Left lung (tissue), 10 donors: ENCODE measurements around the gene OBI1. TPM values are rescaled to one million over a fixed set of nuclear protein-coding genes. Genes with fewer than 3 reads are reported as not detected.

Experiments used
- ATAC-seq: fragments of 200-7000 bp; cut with Tn5 transposase; one replicate; pipeline ENCODE4 v1.9.1; 2020; ENCODE audit warnings: moderate library complexity
- DNase-seq, 4 donors: peaks; one replicate each; pipeline ENCODE4 v3.0.0-alpha.2; 2013 to 2020
- H3K27ac ChIP-seq, 2 donors: fragments of 200-600 bp; sonication (generic) in 1 of 2; one replicate each; pipeline versions ENCODE4 v1.5.0 to v1.8.0; 2020 to 2021
- H3K27me3 ChIP-seq, 2 donors: fragments of 200-600 bp; sonication (generic) in 1 of 2; one replicate each; pipeline versions ENCODE4 v1.5.0 to v1.8.0; 2020 to 2021
- H3K36me3 ChIP-seq, 2 donors: fragments of 200-600 bp; sonication (generic) in 1 of 2; one replicate each; pipeline versions ENCODE4 v1.5.0 to v1.8.0; 2020 to 2021
- H3K4me1 ChIP-seq, 2 donors: fragments of 200-600 bp; one replicate each; pipeline ENCODE4 v1.8.0; 2021
- H3K4me3 ChIP-seq, 2 donors: fragments of 200-600 bp; sonication (generic) in 1 of 2; one replicate each; pipeline versions ENCODE4 v1.5.0 to v1.8.0; 2020 to 2021; ENCODE audit warnings: mild to moderate bottlenecking in 1 of 2
- H3K9me3 ChIP-seq, 2 donors: fragments of 200-600 bp; sonication (generic) in 1 of 2; one replicate each; pipeline versions ENCODE4 v1.5.0 to v1.8.0; 2020 to 2021
- intact Hi-C, 2 donors: fragments of 100-400 bp; cut with DNase I; formaldehyde crosslinking; loops; one replicate each; pipeline versions ENCODE4 v1.11.2 to v1.14.2; 2022
- polyA plus RNA-seq, 6 donors: library from polyadenylated mRNA; unstranded; fragments of 120-200 nt; gene quantifications; one replicate each; pipeline ENCODE4 v1.2.1, GENCODE V29; 2013; ENCODE audit not compliant: insufficient read length in 6 of 6
- total RNA-seq, 2 donors: library from RNA; stranded (reverse); fragmentation: NEBNext Ultra II Directional; extraction: Animal tissue kit (Norgen Biotek cat#: 25700); gene quantifications; one replicate each; pipeline ENCODE4 v1.2.1, GENCODE V29; 2021
- TF ChIP-seq, protein P1 (sequence below), 2 donors: fragments of 200-600 bp; sonication (generic) in 1 of 2; IDR thresholded peaks; one replicate each; pipeline versions ENCODE4 v1.5.0 to v1.8.0; 2021; ENCODE audit warnings: antibody characterized with exemption in 2 of 2
- donor health status: DM: no; HTN: yes; CAD: no.
- donor health status: DM: no; HTN: no; CAD: no.

Gene OBI1
- total and polyA plus RNA-seq, 8 donors = 7.1 to 22.7 (median 20.3) TPM

DNA sequence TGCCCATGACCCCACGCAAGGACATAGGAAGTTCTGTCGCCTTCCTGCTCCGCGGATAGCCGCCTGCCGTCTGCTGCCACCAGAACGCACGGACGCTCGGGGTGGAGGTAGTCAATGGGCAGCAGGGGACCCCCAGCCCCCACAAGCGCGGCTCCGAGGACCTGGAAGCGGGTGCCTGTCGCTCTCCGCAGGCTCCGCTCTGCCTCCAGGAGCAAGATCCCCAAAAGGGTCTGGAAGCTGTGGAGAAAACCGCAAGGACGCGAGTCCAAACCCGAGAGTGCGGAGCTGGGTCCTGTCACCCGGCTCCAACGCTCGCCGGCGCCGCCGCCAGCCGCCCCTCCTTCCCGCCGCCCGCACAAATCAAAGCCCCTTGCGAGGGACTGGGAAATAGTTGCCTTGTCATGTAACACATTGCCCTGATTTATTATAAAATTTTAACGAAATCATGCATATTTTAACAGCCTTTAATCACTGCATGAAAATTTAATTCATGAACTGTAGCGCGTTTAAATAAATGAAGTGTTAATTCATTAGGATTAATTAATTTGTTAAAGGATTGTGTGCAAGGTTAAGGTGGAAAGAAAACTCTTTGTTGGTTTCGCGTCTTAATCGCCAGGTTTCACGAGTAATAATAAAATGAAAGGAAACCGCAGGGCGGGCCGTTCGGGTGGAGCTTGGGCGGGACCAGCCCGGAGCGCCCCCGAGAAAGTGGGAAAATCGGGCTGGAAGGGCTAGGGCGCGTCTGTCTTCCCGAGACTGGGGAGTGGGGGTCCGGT, 50.1 kb downstream of the OBI1 start:
- peaks cover 9 to 31% of the 10 kb centered on the region in 2 donors for H3K4me1 ChIP-seq
- peaks cover 73 to 83% of the 10 kb centered on the region in 2 donors for H3K27me3 ChIP-seq
- H3K4me3 ChIP-seq = peak overlapping the region; percentile 29 to 43
- TF ChIP-seq, protein P1, sequence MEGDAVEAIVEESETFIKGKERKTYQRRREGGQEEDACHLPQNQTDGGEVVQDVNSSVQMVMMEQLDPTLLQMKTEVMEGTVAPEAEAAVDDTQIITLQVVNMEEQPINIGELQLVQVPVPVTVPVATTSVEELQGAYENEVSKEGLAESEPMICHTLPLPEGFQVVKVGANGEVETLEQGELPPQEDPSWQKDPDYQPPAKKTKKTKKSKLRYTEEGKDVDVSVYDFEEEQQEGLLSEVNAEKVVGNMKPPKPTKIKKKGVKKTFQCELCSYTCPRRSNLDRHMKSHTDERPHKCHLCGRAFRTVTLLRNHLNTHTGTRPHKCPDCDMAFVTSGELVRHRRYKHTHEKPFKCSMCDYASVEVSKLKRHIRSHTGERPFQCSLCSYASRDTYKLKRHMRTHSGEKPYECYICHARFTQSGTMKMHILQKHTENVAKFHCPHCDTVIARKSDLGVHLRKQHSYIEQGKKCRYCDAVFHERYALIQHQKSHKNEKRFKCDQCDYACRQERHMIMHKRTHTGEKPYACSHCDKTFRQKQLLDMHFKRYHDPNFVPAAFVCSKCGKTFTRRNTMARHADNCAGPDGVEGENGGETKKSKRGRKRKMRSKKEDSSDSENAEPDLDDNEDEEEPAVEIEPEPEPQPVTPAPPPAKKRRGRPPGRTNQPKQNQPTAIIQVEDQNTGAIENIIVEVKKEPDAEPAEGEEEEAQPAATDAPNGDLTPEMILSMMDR (IDR thresholded peaks at IDR 0.05) = no peak
- H3K27ac ChIP-seq = no peak overlapping the region
- DNase-seq (peak in 1 of 4 donors; percentile 71), ATAC-seq (peak; percentile 53)
- intact Hi-C loops = no loop called here
- no peaks in the 10 kb centered on the region for H3K36me3 ChIP-seq
- no peaks in the 10 kb centered on the region for H3K9me3 ChIP-seq

DNA sequence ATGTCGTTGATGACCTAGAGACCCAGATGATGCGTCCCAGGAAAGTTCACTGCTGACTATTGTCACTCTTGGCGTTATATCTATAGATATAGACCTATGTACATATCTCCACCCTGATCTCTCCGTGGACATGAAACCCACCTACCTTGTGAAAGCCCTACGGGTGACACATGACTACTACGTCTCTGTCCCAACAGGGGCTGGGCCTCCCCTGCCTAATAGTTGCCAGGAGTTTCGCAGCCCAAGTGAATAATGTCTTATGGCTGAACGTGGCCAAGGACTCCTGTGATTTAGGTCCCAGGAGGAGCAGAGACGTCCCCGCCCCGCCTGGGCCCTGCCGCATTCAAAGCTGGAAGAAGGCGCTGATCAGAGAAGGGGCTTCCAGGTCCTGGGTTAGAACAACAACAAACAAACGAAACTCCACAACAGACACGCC, 50.7 kb downstream of the OBI1 start:
- TF ChIP-seq, protein P1 (IDR thresholded peaks at IDR 0.05) = no peak
- H3K9me3 ChIP-seq = no peaks in the 10 kb centered on the region
- no peaks in the 10 kb centered on the region for H3K36me3 ChIP-seq
- peak overlapping the region in 1 of 2 donors; percentile 43 for H3K4me3 ChIP-seq
- no peak for DNase-seq
- no peak overlapping the region for H3K27ac ChIP-seq
- intact Hi-C loops = no loop called here
- H3K27me3 ChIP-seq = peaks cover 80 to 89% of the 10 kb centered on the region in 2 donors
- peaks cover 9 to 36% of the 10 kb centered on the region in 2 donors for H3K4me1 ChIP-seq
- no peak for ATAC-seq

DNA sequence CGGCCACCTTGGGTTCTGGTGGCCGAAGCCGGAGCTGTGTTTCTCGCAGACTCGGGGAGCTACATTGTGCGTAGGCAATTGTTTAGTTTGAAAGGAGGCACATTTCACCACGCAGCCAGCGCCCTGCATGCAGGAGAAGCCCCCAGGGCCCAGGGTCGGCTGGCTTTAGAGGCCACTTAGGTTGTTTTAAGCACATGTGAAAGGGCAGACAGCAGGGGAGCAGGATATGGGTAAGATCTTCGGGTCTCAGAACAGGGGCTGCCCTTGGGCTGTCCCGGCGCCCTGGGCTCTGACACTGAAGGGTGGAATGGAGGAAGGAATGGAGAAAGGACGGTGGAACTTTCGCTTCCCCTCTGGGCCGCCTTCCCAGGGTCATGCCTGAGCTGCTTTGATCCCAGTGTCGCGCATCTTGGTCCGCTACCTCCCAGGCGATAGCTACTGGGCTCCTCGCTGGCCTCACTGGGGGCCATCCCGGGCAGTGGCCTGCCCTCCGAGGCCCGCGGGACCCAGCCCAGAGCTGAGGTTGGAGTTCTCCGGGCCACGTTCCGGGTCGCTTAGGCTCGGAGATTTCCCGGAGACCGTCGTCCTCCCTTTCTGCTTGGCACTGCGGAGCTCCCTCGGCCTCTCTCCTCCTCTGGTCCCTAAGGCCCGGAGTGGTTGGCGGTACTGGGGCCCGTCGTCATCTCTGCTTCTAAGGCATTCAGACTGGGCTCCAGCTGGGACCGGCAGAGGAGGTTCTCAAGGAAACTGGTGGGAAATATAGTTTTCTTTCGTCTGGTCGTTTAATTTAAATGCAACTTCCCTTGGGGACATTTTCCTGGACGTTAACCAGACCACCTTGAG, 51.3 kb downstream of the OBI1 start:
- Histone ChIP-seq H3K4me1 (peaks cover 14 to 42% of the 10 kb centered on the region in 2 donors), H3K27ac (no peak overlapping the region), H3K4me3 (no peak overlapping the region), H3K27me3 (peaks cover 86 to 96% of the 10 kb centered on the region in 2 donors), H3K36me3 (no peaks in the 10 kb centered on the region), H3K9me3 (no peaks in the 10 kb centered on the region)
- TF ChIP-seq, protein P1 (IDR thresholded peaks at IDR 0.05) = no peak
- ATAC-seq (no peak), DNase-seq (peak in 1 of 4 donors; percentile 75)
- intact Hi-C loops = no loop called here

DNA sequence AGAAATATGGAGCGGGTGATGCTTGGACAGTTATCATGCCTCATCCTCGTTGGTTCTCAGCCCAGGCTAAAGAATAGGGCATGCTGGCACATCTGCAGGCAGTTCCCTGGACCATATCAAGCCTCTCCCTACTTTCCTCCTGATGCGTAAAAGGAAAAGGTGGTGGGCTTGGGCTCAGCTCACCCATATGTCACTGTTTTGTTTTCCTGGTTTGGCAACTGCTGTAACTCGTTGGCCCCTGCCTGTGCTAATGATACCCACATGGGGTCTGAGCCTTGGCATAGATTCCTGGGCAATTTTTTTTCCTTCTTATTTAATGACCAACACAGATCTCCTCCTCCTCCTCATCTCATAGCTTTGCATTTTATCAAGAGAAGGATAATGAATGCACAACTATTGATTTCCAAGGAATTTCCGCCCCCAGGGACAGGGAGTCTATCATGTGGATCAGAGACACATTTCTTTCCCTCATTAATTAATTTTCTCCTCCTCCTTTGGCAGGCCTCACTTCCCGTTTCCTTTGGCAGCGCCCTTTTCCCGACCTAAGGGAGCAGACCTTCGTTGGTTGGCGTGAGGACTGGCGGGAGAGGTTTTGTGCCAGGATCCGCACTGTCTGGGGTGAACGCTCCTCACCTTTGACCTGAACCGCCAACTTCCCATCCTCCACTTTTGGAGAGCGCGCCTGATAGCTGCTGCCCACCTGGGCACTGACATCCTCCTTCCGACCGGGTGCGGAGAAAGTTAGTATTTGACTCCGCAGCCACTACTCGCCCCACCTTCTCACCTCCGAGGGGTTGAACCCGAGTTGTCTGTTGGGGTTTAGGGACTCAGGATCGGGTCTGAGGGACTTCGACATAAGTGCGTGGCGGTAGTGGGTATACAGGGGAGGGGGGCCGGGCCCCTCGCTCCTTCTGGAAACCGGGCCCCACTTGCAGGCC, 52.2 kb downstream of the OBI1 start:
- TF ChIP-seq, protein P1 (IDR thresholded peaks at IDR 0.05) = no peak
- no peak for DNase-seq

More for the DNA sequence above, 52.2 kb downstream of the OBI1 start:
- Histone ChIP-seq H3K4me3 (no peak overlapping the region), H3K4me1 (peaks cover 14 to 47% of the 10 kb centered on the region in 2 donors), H3K9me3 (no peaks in the 10 kb centered on the region), H3K36me3 (no peaks in the 10 kb centered on the region), H3K27me3 (peaks cover 83 to 95% of the 10 kb centered on the region in 2 donors), H3K27ac (no peak overlapping the region)
- no peak for ATAC-seq
- intact Hi-C loops = no loop called here
